NCI-H82 treated with DMSO at 0.1 percent for 48 hours (cell line): Measurements from ENCODE around the gene NAA11.
A peak's percentile ranks its signal among the peaks of the same experiment; 100 is the strongest.

ENCODE experiments used
- DNase-seq: peaks from one replicate; lab custom pipeline; 2025; ENCODE audit not compliant: unreplicated experiment; lab: John Stamatoyannopoulos, UW

Gene NAA11

GRCh38 chr4:79325864-79326328 lies at the start of gene NAA11:
TSS of gene NAA11 (minus strand) at chr4:79326061. CDS start at chr4:79325877, 184 bp downstream.
- DNase-seq: no peak

- no peak for DNase-seq
Measured at GRCh38 chr4:79370026-79370425, 44.2 kb upstream of the NAA11 start.

GRCh38 chr4:79367096-79367495 lies 41.2 kb upstream of the NAA11 start:
- no peak for DNase-seq

GRCh38 chr4:79366422-79366821 lies 40.6 kb upstream of the NAA11 start:
- no peak for DNase-seq

GRCh38 chr4:79364061-79364460 lies 38.2 kb upstream of the NAA11 start:
- peak; percentile 8 for DNase-seq

GRCh38 chr4:79362626-79363025 lies 36.8 kb upstream of the NAA11 start:
- DNase-seq: no peak

GRCh38 chr4:79360006-79360405 lies 34.1 kb upstream of the NAA11 start:
- no peak for DNase-seq

GRCh38 chr4:79358438-79358837 lies 32.6 kb upstream of the NAA11 start:
- no peak for DNase-seq

- DNase-seq: no peak
Measured at GRCh38 chr4:79357365-79357764, 31.5 kb upstream of the NAA11 start.

- no peak for DNase-seq
Measured at GRCh38 chr4:79353075-79353474, 27.2 kb upstream of the NAA11 start.

GRCh38 chr4:79348405-79348804 lies 22.5 kb upstream of the NAA11 start:
- DNase-seq: no peak

- DNase-seq: no peak
Measured at GRCh38 chr4:79341893-79342653, 16.2 kb upstream of the NAA11 start.

- DNase-seq: no peak
Measured at GRCh38 chr4:79340568-79340967, 14.7 kb upstream of the NAA11 start.

- no peak for DNase-seq
Measured at GRCh38 chr4:79338148-79338547, 12.3 kb upstream of the NAA11 start.

- DNase-seq: no peak
Measured at GRCh38 chr4:79334783-79335182, 8.9 kb upstream of the NAA11 start.

GRCh38 chr4:79334341-79334740 lies 8.5 kb upstream of the NAA11 start:
- DNase-seq: no peak

GRCh38 chr4:79331126-79331876 lies 5.4 kb upstream of the NAA11 start:
- DNase-seq: no peak

GRCh38 chr4:79330720-79331119 lies 4.9 kb upstream of the NAA11 start:
- no peak for DNase-seq

GRCh38 chr4:79325436-79325835 lies 425 bp downstream of the NAA11 start:
- DNase-seq: no peak

- no peak for DNase-seq
Measured at GRCh38 chr4:79319975-79320374, 5.9 kb downstream of the NAA11 start.

- DNase-seq: peak; percentile 8
Measured at GRCh38 chr4:79317711-79318110, 8.2 kb downstream of the NAA11 start.

- DNase-seq: peak; percentile 63
Measured at GRCh38 chr4:79315891-79316290, 10.0 kb downstream of the NAA11 start.
